ENCODE measurements around the gene CCDC7.
"Not testable (repeated sequence)": the region's sequence is repeated elsewhere in the genome, so short reads cannot be mapped to it uniquely, and the experiment has no call there.

Gene CCDC7

GRCh38 chr10:32713560-32713959 lies 267.6 kb downstream of the CCDC7 start:
- DNase-seq (ENCODE audit: low read depth), result no peak

GRCh38 chr10:32731527-32731926 lies 285.6 kb downstream of the CCDC7 start:
- no peak for DNase-seq (ENCODE audit: low read depth)

GRCh38 chr10:32738958-32739357 lies 293.0 kb downstream of the CCDC7 start:
- DNase-seq (ENCODE audit: low read depth), result no peak

GRCh38 chr10:32744321-32744720 lies 298.4 kb downstream of the CCDC7 start:
- DNase-seq (ENCODE audit: low read depth), result no peak

GRCh38 chr10:32746869-32747268 lies 300.9 kb downstream of the CCDC7 start:
- no peak for DNase-seq (ENCODE audit: low read depth)

GRCh38 chr10:32751582-32751981 lies 305.6 kb downstream of the CCDC7 start:
- DNase-seq (ENCODE audit: low read depth), result no peak

- not testable (repeated sequence) for DNase-seq (ENCODE audit: low read depth)
Observed at GRCh38 chr10:32754900-32755299, 309.0 kb downstream of the CCDC7 start.

GRCh38 chr10:32771217-32771616 lies 325.3 kb downstream of the CCDC7 start:
- no peak for DNase-seq (ENCODE audit: low read depth)

GRCh38 chr10:32773105-32773504 lies 327.2 kb downstream of the CCDC7 start:
- DNase-seq (ENCODE audit: low read depth), result no peak

- no peak for DNase-seq (ENCODE audit: low read depth)
Observed at GRCh38 chr10:32786968-32787367, 341.0 kb downstream of the CCDC7 start.

- DNase-seq (ENCODE audit: low read depth), result no peak
Observed at GRCh38 chr10:32787690-32788284, 341.8 kb downstream of the CCDC7 start.

GRCh38 chr10:32788359-32788758 lies 342.4 kb downstream of the CCDC7 start:
- no peak for DNase-seq (ENCODE audit: low read depth)

GRCh38 chr10:32790483-32790882 lies 344.5 kb downstream of the CCDC7 start:
- DNase-seq (ENCODE audit: low read depth), result no peak

- DNase-seq (ENCODE audit: low read depth), result no peak
Observed at GRCh38 chr10:32793033-32793432, 347.1 kb downstream of the CCDC7 start.

- DNase-seq (ENCODE audit: low read depth), result no peak
Observed at GRCh38 chr10:32795598-32796183, 349.8 kb downstream of the CCDC7 start.

- not testable (repeated sequence) for DNase-seq (ENCODE audit: low read depth)
Observed at GRCh38 chr10:32797393-32797792, 351.5 kb downstream of the CCDC7 start.

- DNase-seq (ENCODE audit: low read depth), result no peak
Observed at GRCh38 chr10:32846974-32847373, 401.0 kb downstream of the CCDC7 start.

- DNase-seq (ENCODE audit: low read depth), result no peak
Observed at GRCh38 chr10:32851301-32851700, 405.4 kb downstream of the CCDC7 start.

GRCh38 chr10:32854435-32854834 lies 408.5 kb downstream of the CCDC7 start:
- no peak for DNase-seq (ENCODE audit: low read depth)

GRCh38 chr10:32865170-32865569 lies 419.2 kb downstream of the CCDC7 start:
- DNase-seq (ENCODE audit: low read depth), result no peak

GRCh38 chr10:32877915-32878314 lies 432.0 kb downstream of the CCDC7 start:
- no peak for DNase-seq (ENCODE audit: low read depth)

- no peak for DNase-seq (ENCODE audit: low read depth)
Observed at GRCh38 chr10:32878646-32879045, 432.7 kb downstream of the CCDC7 start.

- no peak for DNase-seq (ENCODE audit: low read depth)
Observed at GRCh38 chr10:32882076-32882475, 436.1 kb downstream of the CCDC7 start.

GRCh38 chr10:32887481-32887880 lies 441.5 kb downstream of the CCDC7 start:
- DNase-seq (ENCODE audit: low read depth), result no peak

Measured in activated T-cell treated with anti-CD3 and anti-CD28 coated beads for 48 hours (primary cell).